Osteocyte (in vitro differentiated cells): ENCODE results near the gene AMPD3. TPM values are rescaled to one million over a fixed set of nuclear protein-coding genes. Genes with fewer than 3 reads are reported as not detected.

Source experiments
- DNase-seq: peaks from one replicate; pipeline ENCODE4 v3.0.0; 2021; ENCODE audit warnings: mixed read lengths; ENCODE audit not compliant: unreplicated experiment; ENCODE audit errors: extremely low spot score
- H3K27ac Mint-ChIP-seq: one replicate; pipeline ENCODE4 v1.8.0; 2021; ENCODE audit warnings: mild to moderate bottlenecking, mixed read lengths; ENCODE audit not compliant: unreplicated experiment
- H3K27me3 Mint-ChIP-seq: one replicate; pipeline ENCODE4 v1.8.0; 2021; ENCODE audit warnings: mixed read lengths; ENCODE audit not compliant: unreplicated experiment
- H3K36me3 Mint-ChIP-seq: one replicate; pipeline ENCODE4 v1.8.0; 2021; ENCODE audit warnings: mixed read lengths; ENCODE audit not compliant: unreplicated experiment
- H3K4me1 Mint-ChIP-seq: one replicate; pipeline ENCODE4 v1.8.0; 2021; ENCODE audit warnings: mixed read lengths; ENCODE audit not compliant: unreplicated experiment
- H3K4me3 Mint-ChIP-seq: one replicate; pipeline ENCODE4 v1.8.0; 2021; ENCODE audit warnings: mild to moderate bottlenecking, moderate library complexity, mixed read lengths; ENCODE audit not compliant: unreplicated experiment
- H3K9me3 Mint-ChIP-seq: one replicate; pipeline ENCODE4 v1.8.0; 2021; ENCODE audit warnings: mixed read lengths; ENCODE audit not compliant: unreplicated experiment
- CTCF ChIP-seq: fragments of 200-600 bp; sonication (generic); IDR thresholded peaks from 2 replicates; pipeline ENCODE4 v1.5.0; 2021; ENCODE audit warnings: antibody characterized with exemption, mild to moderate bottlenecking, moderate library complexity
- total RNA-seq: library from RNA; stranded (reverse); gene quantifications from 2 replicates; pipeline ENCODE4 v1.2.1, GENCODE V29; 2021

The AMPD3 gene
- total RNA-seq, 1 donor from 2014 or later: 5.3 TPM

GRCh38 chr11:10476342-10476741 lies 21.3 kb downstream of the AMPD3 start:
- no peaks in the 10 kb centered on the region for H3K4me1 Mint-ChIP-seq
- H3K36me3 Mint-ChIP-seq: peaks cover 2% of the 10 kb centered on the region
- no peak for DNase-seq
- TF ChIP-seq CTCF: no peak
- H3K9me3 Mint-ChIP-seq: no peaks in the 10 kb centered on the region
- no peaks in the 10 kb centered on the region for H3K27me3 Mint-ChIP-seq
- H3K4me3 Mint-ChIP-seq: no peak overlapping the region
- H3K27ac Mint-ChIP-seq: no peak overlapping the region

DNA sequence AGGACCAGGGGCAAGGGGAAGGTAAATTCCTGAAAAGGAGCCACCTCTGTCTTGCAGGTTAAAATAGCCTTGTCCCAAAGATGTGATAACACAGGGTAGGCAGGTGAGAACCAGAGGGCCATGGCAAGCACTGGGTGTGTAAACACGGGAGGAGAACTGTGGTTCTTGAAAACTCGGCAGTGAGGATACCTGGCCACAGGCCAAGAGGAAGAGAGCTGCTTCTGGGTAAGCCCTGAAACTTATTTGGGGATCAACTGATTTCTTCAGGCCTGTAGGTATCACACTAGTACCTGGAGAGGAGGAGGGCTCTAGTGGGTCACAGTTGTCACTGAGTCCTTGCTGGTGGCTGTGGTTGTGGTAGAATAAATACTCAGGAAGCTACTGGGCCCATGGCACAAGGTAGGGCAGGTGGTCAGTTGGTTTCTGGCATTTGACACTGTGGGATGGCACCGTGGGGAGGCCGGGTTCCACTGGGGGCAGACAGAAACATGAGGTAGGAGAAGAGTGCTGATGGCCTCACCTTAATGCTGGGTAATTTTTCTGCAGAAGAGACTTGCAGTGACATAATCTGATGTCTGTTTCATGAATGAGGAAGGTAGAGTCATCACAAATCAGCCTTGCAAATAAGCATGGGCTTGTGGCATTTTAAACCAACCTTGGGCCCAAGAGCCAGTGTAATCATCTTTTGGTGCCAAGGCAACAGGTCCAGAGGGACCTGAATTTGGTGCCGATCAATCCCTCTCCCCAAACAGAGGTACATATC lies 22.0 kb downstream of the AMPD3 start:
- no peak for DNase-seq
- peaks cover 2% of the 10 kb centered on the region for H3K36me3 Mint-ChIP-seq
- TF ChIP-seq CTCF: no peak
- no peaks in the 10 kb centered on the region for H3K9me3 Mint-ChIP-seq
- no peaks in the 10 kb centered on the region for H3K27me3 Mint-ChIP-seq
- no peaks in the 10 kb centered on the region for H3K4me1 Mint-ChIP-seq
- H3K27ac Mint-ChIP-seq: no peak overlapping the region
- H3K4me3 Mint-ChIP-seq: no peak overlapping the region

- no peaks in the 10 kb centered on the region for H3K27me3 Mint-ChIP-seq
- DNase-seq: no peak
- no peaks in the 10 kb centered on the region for H3K9me3 Mint-ChIP-seq
- H3K36me3 Mint-ChIP-seq: peaks cover 2% of the 10 kb centered on the region
- TF ChIP-seq CTCF: no peak
- H3K4me1 Mint-ChIP-seq: no peaks in the 10 kb centered on the region
- H3K27ac Mint-ChIP-seq: no peak overlapping the region
- H3K4me3 Mint-ChIP-seq: no peak overlapping the region
These were observed 22.6 kb downstream of the AMPD3 start for GRCh38 chr11:10477690-10478046.

GRCh38 chr11:10478066-10478465 lies 23.0 kb downstream of the AMPD3 start:
- Mint-ChIP-seq H3K36me3 (peaks cover 2% of the 10 kb centered on the region), H3K27ac (no peak overlapping the region), H3K4me3 (no peak overlapping the region), H3K4me1 (no peaks in the 10 kb centered on the region), H3K9me3 (no peaks in the 10 kb centered on the region), H3K27me3 (no peaks in the 10 kb centered on the region)
- no peak for TF ChIP-seq CTCF
- no peak for DNase-seq

GRCh38 chr11:10478574-10479550 lies 23.8 kb downstream of the AMPD3 start:
- H3K36me3 Mint-ChIP-seq: peaks cover 2% of the 10 kb centered on the region
- DNase-seq: no peak
- H3K9me3 Mint-ChIP-seq: no peaks in the 10 kb centered on the region
- no peak overlapping the region for H3K27ac Mint-ChIP-seq
- H3K4me3 Mint-ChIP-seq: no peak overlapping the region
- TF ChIP-seq CTCF: no peak
- H3K27me3 Mint-ChIP-seq: no peaks in the 10 kb centered on the region
- no peaks in the 10 kb centered on the region for H3K4me1 Mint-ChIP-seq
